Motor neuron (in vitro differentiated cells): ENCODE measurements around the gene LEFTY2. TPM values are rescaled to one million over a fixed set of nuclear protein-coding genes. Genes with fewer than 3 reads are reported as not detected.
A peak's percentile ranks its signal among the peaks of the same experiment; 100 is the strongest.
"Not testable (repeated sequence)": the region's sequence is repeated elsewhere in the genome, so short reads cannot be mapped to it uniquely, and the experiment has no call there.

Experiments used
- ATAC-seq, 8 experiments: fragments of 200-7000 bp; cut with Tn5 transposase; replicated peaks in 6 of 8; 2 replicates each; pipeline ENCODE4 v1.8.0; 2021; ENCODE audit warnings: mild to moderate bottlenecking in 8 of 8, moderate library complexity in 8 of 8
- H3K27ac ChIP-seq, 2 donors: fragments of 250-450 bp; sonication (Bioruptor Pico); 2 replicates each; pipeline ENCODE4 v1.9.0; 2021; ENCODE audit warnings: antibody characterized with exemption in 2 of 2, mild to moderate bottlenecking in 2 of 2, moderate library complexity in 1 of 2
- H3K4me1 ChIP-seq, 2 donors: fragments of 250-450 bp; sonication (Bioruptor Pico); replicated peaks in 1 of 2; 2 replicates each; pipeline ENCODE4 v1.6.1; 2021; ENCODE audit warnings: antibody characterized with exemption in 2 of 2, mild to moderate bottlenecking in 2 of 2, moderate library complexity in 1 of 2
- H3K4me3 ChIP-seq, 5 donors: fragments of 250-450 bp; sonication (Bioruptor Pico); 2 replicates each; pipeline ENCODE4 v1.9.0; 2021; ENCODE audit warnings: antibody characterized with exemption in 5 of 5, mild to moderate bottlenecking in 5 of 5, moderate library complexity in 4 of 5
- WGBS, 10 experiments: fragments of 450-650 bp; shearing (Covaris generic); methylation state at CpG; one replicate each; pipeline ENCODE4 v1.0.0; 2022; 5-methylcytosine and 5-hydroxymethylcytosine counted together
- in situ Hi-C, 9 experiments: fragments of 400-800 bp; cut with MboI; loops; one replicate each; pipeline ENCODE4 v1.15.0; 2021; ENCODE audit warnings: low sequenced_read_pairs in 9 of 9, low pct_unique_long_range_greater_than_20kb in 2 of 9; ENCODE audit not compliant: unreplicated experiment in 9 of 9
- total RNA-seq, 8 experiments: library from RNA; unstranded; fragments of 300-600 nt; gene quantifications; 2 replicates each; pipeline versions ENCODE4 v1.2.3 to v1.2.4, GENCODE V29; 2022

The LEFTY2 gene
- 10 to 100 TPM in 1 of 8 experiments, 1 to 10 TPM in 1, under 1 TPM in 5, not detected in 1; 0.13 to 36.6 (median 0.63) TPM for total RNA-seq

- WGBS, 10 experiments, result 55 to 100% (median 80%) methylated on average over 1 to 6 of the region's 6 CpGs; no CpG with 5 or more reads in 5 of the 10 experiments
Observed at GRCh38 chr1:225941187-225941941, at the start of gene LEFTY2. TSS of gene LEFTY2 (minus strand) at chr1:225941220. CDS start at chr1:225941140, 80 bp downstream.

GRCh38 chr1:225987491-225988316 lies 46.7 kb upstream of the LEFTY2 start:
- no peak overlapping the region for H3K4me3 ChIP-seq
- peak in 3 of 8 experiments; percentile 27 to 53 (median 45) for ATAC-seq
- H3K27ac ChIP-seq, result no peak overlapping the region
- in situ Hi-C loops, result loop anchor here in 6 of 9 experiments (10.0 to 25.0 kb wide), 2 partner anchors 500 to 513 kb away; no protein-coding TSS in a partner anchor
- WGBS, 10 experiments, result 63 to 96% (median 91%) methylated on average over 3 to 7 of the region's 7 CpGs
- no peaks in the 10 kb centered on the region for H3K4me1 ChIP-seq

More at GRCh38 chr1:225941187-225941941, at the start of gene LEFTY2:
- in situ Hi-C loops, result no loop called here
- peak; percentile 29 to 72 (median 62) for ATAC-seq
- H3K4me3 ChIP-seq, result no peak within 1 kb of the TSS
- peaks cover 19 to 33% of the 10 kb centered on the region in 2 donors for H3K4me1 ChIP-seq
- peak within 1 kb of the TSS in 1 of 2 donors; percentile 29 for H3K27ac ChIP-seq

- no peak for ATAC-seq
- in situ Hi-C loops, result loop anchor here in 6 of 9 experiments (10.0 to 25.0 kb wide), 2 partner anchors 494 to 507 kb away; no protein-coding TSS in a partner anchor
Observed at GRCh38 chr1:225981714-225982113, 40.7 kb upstream of the LEFTY2 start.

GRCh38 chr1:225980005-225980836 lies 39.2 kb upstream of the LEFTY2 start:
- ATAC-seq, result no peak
- Histone ChIP-seq H3K27ac (no peak overlapping the region), H3K4me3 (no peak overlapping the region), H3K4me1 (peaks cover 0 to 2% of the 10 kb centered on the region in 2 donors)
- in situ Hi-C loops, result loop anchor here in 6 of 9 experiments (10.0 to 25.0 kb wide), 2 partner anchors 493 to 505 kb away; no protein-coding TSS in a partner anchor
- 85 to 100% (median 96%) methylated on average over 1 to 5 of the region's 5 CpGs for WGBS, 10 experiments

More at GRCh38 chr1:225981714-225982113, 40.7 kb upstream of the LEFTY2 start:
- Histone ChIP-seq H3K4me3 (no peak overlapping the region), H3K4me1 (no peaks in the 10 kb centered on the region), H3K27ac (no peak overlapping the region)
- WGBS, 10 experiments, result 85 to 100% (median 100%) methylated on average over 1 to 3 of the region's 3 CpGs; no CpG with 5 or more reads in 1 of the 10 experiments

- H3K27ac ChIP-seq, result no peak overlapping the region
- peaks cover 0 to 2% of the 10 kb centered on the region in 2 donors for H3K4me1 ChIP-seq
- no peak overlapping the region for H3K4me3 ChIP-seq
- in situ Hi-C loops, result loop anchor here in 6 of 9 experiments (10.0 to 25.0 kb wide), 2 partner anchors 492 to 505 kb away; no protein-coding TSS in a partner anchor
- 89 to 100% (median 100%) methylated on average over 1 of the region's 1 CpG; no CpG with 5 or more reads in 2 of the 10 experiments for WGBS, 10 experiments
- ATAC-seq, result no peak
Observed at GRCh38 chr1:225979421-225979820, 38.4 kb upstream of the LEFTY2 start.

- 17 to 100% (median 86%) methylated on average over 1 to 15 of the region's 15 CpGs; no CpG with 5 or more reads in 1 of the 10 experiments for WGBS, 10 experiments
- H3K27ac ChIP-seq, result no peak overlapping the region
- no peak for ATAC-seq
- peaks cover 0 to 2% of the 10 kb centered on the region in 2 donors for H3K4me1 ChIP-seq
- in situ Hi-C loops, result loop anchor here in 6 of 9 experiments (10.0 to 25.0 kb wide), 2 partner anchors 491 to 503 kb away; no protein-coding TSS in a partner anchor
- H3K4me3 ChIP-seq, result no peak overlapping the region
Observed at GRCh38 chr1:225977937-225978748, 37.1 kb upstream of the LEFTY2 start.

- H3K4me3 ChIP-seq, H3K27ac ChIP-seq, H3K4me1 ChIP-seq, ATAC-seq: not testable (repeated sequence)
- 67 to 100% (median 95%) methylated on average over 1 to 12 of the region's 12 CpGs for WGBS, 10 experiments
- in situ Hi-C loops, result loop anchor here in 6 of 9 experiments (10.0 to 25.0 kb wide), 2 partner anchors 488 to 500 kb away; no protein-coding TSS in a partner anchor
Observed at GRCh38 chr1:225975146-225975545, 34.1 kb upstream of the LEFTY2 start.

GRCh38 chr1:225974454-225974853 lies 33.4 kb upstream of the LEFTY2 start:
- H3K27ac ChIP-seq, result no peak overlapping the region
- no peak overlapping the region for H3K4me3 ChIP-seq
- H3K4me1 ChIP-seq, result peaks cover 0 to 2% of the 10 kb centered on the region in 2 donors
- WGBS, 10 experiments, result 77 to 100% (median 94%) methylated on average over 1 to 8 of the region's 10 CpGs; no CpG with 5 or more reads in 4 of the 10 experiments
- no peak for ATAC-seq
- in situ Hi-C loops, result loop anchor here in 3 of 9 experiments (10.0 kb wide), 1 partner anchor 500 kb away; no protein-coding TSS in a partner anchor

GRCh38 chr1:225973158-225973557 lies 32.1 kb upstream of the LEFTY2 start:
- peaks cover 0 to 7% of the 10 kb centered on the region in 2 donors for H3K4me1 ChIP-seq
- peak in 1 of 8 experiments; percentile 44 for ATAC-seq
- H3K4me3 ChIP-seq, result no peak overlapping the region
- in situ Hi-C loops, result loop anchor here in 3 of 9 experiments (10.0 kb wide), 1 partner anchor 498 kb away; no protein-coding TSS in a partner anchor
- H3K27ac ChIP-seq, result no peak overlapping the region
- WGBS, 10 experiments, result 40 to 100% (median 90%) methylated on average over 1 to 5 of the region's 5 CpGs; no CpG with 5 or more reads in 2 of the 10 experiments

GRCh38 chr1:225972344-225973152 lies 31.5 kb upstream of the LEFTY2 start:
- peaks cover 0 to 7% of the 10 kb centered on the region in 2 donors for H3K4me1 ChIP-seq
- in situ Hi-C loops, result loop anchor here in 3 of 9 experiments (10.0 kb wide), 1 partner anchor 498 kb away; no protein-coding TSS in a partner anchor
- no peak for ATAC-seq
- H3K4me3 ChIP-seq, result no peak overlapping the region
- 60 to 100% (median 81%) methylated on average over 1 to 15 of the region's 15 CpGs; no CpG with 5 or more reads in 3 of the 10 experiments for WGBS, 10 experiments
- H3K27ac ChIP-seq, result no peak overlapping the region
